Middle frontal gyrus (tissue), 1 donor: ENCODE data around the gene NUDT16L1.

Experiments
- DNase-seq: peaks from one replicate; pipeline ENCODE4 v3.0.0-alpha.2; 2015; ENCODE audit warnings: low spot score; ENCODE audit errors: extremely low spot score

NUDT16L1 gene

DNA sequence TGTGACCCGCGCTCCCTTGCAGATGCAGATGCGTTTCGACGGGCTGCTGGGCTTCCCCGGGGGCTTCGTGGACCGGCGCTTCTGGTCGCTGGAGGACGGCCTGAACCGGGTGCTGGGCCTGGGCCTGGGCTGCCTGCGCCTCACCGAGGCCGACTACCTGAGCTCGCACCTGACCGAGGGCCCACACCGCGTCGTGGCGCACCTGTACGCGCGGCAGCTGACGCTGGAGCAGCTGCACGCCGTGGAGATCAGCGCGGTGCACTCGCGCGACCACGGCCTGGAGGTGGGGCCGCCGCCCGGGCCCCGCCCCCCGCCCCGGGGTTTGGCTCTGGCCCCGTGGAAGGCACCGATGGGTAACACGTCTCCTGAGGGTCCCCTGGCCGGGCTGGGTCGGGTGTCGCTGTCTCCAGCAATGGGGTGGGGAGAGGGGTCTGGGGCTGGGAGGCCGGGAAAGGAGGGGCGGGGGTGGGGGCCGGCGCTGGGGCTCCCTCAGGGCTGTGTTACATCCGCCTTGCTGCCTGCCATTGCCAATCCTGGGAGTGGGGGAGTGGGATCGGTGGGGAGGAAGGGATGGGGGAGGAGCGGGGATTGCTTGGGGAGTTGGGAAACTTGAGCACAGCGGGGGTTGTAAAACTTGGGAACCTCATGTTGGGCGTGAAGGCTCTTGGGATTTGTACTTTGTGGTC is 737 bp downstream of the NUDT16L1 start:
- DNase-seq = no peak

- DNase-seq = no peak
These were observed 1.5 kb downstream of the NUDT16L1 start for GRCh38 chr16:4694642-4695451.

- no peak for DNase-seq
These were observed 2.3 kb downstream of the NUDT16L1 start for GRCh38 chr16:4695473-4696171.

DNA sequence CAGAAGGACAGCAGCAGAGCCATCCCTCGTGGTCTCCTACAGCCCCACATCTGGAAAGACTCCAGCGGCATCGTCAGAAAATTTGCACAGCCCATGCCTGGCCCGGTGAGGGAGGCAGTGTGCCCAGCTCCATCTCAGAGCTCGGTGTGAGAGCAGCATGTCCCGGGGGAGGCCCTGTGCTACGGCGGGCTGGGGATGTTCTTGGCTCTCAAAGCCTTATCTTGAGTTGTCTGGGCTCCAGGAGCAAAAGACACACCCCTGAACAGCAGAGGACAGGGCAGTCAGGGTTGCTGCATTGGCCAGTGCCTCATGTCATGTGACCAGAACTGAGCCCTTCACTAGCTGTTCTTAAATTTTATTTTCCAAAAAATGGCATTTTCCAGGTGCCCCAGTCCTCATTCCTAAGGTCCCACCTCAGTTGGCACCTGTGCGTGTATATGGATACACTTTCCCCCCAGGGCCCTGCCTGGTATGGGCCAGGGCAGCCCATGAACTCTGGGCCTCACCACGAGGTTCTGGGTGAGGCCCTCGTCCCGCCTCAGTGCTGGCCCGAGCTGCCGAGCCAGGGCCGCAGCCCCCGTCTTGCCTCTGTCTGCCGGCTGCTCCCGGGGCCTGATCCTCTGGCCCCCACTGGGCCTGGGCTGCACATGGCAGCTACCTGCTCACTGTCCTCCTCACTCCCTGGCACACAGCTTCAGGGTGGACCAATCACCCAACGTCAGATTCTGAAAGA is 3.0 kb downstream of the NUDT16L1 start:
- DNase-seq = no peak

DNA sequence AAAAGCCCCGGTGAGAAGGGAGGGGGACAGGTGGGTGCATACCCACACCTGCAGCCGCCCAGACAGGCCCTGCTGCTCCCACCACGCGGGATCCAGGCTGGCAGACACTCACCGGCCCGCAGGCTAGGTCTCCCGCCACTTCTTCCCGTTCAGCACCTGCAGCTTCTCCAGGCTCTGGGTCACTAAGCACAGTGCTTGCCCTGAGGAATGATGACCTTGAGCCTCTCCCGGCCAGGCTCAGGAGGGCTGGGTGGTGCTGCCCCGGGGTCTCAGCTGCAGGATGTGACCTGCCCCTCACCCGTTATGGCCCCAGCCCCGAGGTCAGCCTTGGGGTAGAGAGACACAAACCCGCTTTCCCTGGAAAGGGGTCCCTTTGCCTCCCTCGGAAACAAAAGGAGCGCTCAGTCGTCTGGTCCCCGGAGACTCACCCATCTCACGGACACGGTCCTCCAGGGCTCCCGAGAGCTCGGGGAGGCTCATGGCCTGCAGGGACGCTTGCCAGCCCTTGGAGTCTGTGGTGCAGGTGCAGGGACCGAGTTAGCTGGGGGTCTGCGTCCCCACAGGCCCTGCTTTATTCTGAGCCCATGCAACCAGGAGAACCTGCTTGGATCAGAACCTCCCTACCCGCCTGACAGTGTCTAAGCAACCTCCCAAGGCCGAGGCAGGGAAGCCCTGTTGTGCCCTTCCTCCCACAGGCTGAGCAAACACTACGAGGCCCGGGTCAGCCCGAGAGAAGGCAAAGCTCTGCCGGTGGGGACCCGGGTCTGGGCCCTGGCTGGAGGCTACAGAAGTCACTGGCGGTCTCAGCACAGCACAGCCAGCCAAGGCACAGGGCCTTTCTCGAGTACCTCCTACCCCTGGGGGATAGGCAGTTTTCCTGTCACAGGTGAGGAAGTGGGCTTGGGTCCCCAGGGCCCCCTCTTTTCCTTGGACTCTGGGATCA is 3.8 kb downstream of the NUDT16L1 start:
- DNase-seq = no peak

- DNase-seq = no peak
These were observed 4.5 kb downstream of the NUDT16L1 start for GRCh38 chr16:4697848-4698291.

GRCh38 chr16:4698321-4699045 is 5.1 kb downstream of the NUDT16L1 start:
- DNase-seq = no peak

- no peak for DNase-seq
These were observed 5.7 kb downstream of the NUDT16L1 start for GRCh38 chr16:4699046-4699556.

DNA sequence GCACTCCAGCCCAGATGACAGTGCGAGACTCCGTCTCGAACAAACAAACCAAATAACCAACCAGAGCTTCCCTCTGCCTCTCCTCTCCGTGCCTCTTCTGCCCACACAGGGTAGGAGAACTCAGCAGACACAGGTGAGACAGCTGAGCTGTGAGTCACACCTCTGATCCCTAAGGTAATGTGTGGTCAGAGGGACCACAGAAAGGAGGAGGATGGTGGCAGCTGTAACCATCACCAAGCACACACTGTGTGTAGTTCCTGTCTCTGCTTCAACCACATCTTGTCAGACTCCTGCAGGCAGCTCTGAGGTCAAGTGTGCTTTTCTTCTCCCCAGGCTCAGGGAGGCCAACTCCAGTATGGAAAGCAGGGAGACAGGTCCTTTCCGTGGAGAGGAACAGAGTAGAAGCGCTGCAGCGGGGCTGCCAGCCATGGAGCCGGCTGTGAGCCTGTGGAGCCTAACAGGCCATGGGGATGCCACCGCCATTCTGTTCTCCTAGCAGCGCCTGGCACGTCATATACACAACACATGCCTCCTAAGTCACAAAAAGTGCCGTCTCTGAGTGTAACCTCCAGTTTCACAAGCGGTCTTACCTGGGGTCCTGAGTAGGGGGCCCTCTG is 7.1 kb downstream of the NUDT16L1 start:
- DNase-seq = no peak

GRCh38 chr16:4700997-4701743 is 7.8 kb downstream of the NUDT16L1 start:
- DNase-seq = no peak

GRCh38 chr16:4701791-4702465 is 8.6 kb downstream of the NUDT16L1 start:
- DNase-seq = no peak

DNA sequence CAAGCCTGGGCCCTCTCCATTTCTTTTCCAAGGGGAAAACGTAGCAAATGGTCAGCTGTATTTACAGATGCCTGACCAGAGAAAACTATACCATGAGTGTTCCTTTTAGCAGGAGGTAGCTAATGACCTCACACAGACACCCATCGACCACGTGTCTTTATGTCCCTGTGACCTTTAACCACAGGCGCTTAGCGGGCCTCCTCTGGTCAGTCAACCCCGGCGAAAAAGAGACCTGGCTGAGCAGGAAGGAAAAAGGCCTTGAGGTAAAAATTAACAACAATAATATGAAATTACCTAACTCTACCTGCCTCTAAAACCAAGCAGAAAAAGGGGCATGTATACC is 9.1 kb downstream of the NUDT16L1 start:
- no peak for DNase-seq

DNA sequence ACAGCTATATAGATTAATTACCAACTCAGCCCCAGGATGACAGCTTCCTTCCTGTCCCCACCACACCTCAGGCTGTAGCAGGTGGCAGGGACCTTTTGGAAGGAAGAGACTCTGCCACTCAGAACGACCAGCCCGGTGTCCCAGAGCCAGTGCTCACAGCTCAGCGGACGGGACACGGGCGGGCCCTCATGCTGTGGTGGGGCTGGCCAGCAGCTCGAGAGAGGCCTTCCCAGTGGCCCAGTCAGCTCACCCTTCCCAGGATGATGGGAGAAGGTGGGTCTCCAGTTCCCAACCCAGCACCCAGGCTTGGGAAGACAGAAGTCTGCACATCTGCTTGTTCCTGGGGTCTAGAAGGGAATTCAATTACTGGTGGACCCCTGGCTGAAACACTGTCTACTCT is 10.5 kb downstream of the NUDT16L1 start:
- DNase-seq = no peak

DNA sequence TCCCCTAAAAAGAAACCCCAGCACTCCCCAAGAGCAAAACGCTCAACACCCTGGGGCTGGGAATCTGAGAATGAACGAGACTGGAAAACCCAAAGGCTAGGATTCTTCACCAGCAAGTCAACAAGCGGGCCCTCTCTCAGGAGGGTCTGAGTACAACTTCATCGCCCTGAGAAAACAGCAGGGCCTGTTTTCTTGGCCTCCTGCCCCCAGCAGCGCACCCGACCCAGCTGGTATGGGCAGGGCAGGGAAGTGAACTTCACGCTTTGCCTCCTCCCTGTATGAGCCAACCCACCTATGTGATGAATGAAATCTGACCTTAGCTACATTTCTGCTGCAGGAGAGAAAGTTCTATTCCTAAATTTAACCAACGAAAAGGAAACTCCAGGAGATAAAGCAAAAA is 11.1 kb downstream of the NUDT16L1 start:
- no peak for DNase-seq

- DNase-seq = no peak
These were observed 11.6 kb downstream of the NUDT16L1 start for GRCh38 chr16:4704913-4705312.

GRCh38 chr16:4706871-4707270 is 13.5 kb downstream of the NUDT16L1 start:
- DNase-seq = peak; percentile 29

DNA sequence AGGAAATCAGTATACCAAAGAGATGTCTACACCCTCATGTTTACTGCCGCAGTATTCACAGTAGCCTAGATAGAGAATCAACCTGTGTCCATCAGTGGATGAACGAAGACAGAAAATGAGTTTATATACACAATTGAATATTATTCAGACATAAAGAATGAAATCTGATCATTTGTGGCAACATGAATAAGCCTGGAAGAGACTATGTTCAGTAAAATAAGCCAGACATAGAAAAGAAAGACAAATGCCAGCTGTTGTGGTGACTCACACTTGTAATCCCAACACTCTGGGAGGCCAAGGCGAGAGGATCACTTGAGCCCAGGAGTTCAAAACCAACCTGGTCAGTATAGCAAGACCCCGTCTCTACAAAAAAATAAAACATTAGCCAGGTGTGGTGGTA is 16.1 kb downstream of the NUDT16L1 start:
- DNase-seq = no peak
